LNCaP clone FGC (cell line): ENCODE results near the gene AIFM1.
"Not testable (repeated sequence)": the region's sequence is repeated elsewhere in the genome, so short reads cannot be mapped to it uniquely, and the experiment has no call there.

ENCODE experiments used
- DNase-seq: peaks from one replicate; pipeline ENCODE4 v3.0.0-alpha.2; 2011; ENCODE audit warnings: low read depth
- H3K4me3 ChIP-seq: 2 replicates; pipeline ENCODE4 v1.5.1; 2011; ENCODE audit warnings: mild to moderate bottlenecking, low read depth, low read length, control low read depth
- TF ChIP-seq, protein P1 (sequence below): IDR thresholded peaks from 2 replicates; pipeline ENCODE4 v1.5.1; 2012; ENCODE audit warnings: mild to moderate bottlenecking; ENCODE audit not compliant: control insufficient read depth, insufficient read depth; ENCODE audit errors: extremely low read depth

Gene AIFM1

DNA sequence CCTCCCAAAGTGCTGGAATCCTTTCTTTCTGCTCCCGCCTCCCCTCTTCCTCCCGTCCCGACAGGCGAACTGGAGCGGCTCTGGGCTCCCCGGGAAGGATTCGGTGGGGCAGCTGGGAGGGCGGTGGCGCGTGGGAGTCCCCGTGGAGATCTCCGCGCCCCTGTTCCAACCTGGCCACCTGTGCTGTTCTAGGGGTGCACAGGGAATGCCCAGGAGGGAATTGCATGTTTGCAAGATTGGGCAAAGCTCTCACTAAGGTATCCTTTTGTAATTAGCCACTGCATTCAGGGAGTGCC, 44.2 kb downstream of the AIFM1 start:
- no peak for DNase-seq
- TF ChIP-seq, protein P1, sequence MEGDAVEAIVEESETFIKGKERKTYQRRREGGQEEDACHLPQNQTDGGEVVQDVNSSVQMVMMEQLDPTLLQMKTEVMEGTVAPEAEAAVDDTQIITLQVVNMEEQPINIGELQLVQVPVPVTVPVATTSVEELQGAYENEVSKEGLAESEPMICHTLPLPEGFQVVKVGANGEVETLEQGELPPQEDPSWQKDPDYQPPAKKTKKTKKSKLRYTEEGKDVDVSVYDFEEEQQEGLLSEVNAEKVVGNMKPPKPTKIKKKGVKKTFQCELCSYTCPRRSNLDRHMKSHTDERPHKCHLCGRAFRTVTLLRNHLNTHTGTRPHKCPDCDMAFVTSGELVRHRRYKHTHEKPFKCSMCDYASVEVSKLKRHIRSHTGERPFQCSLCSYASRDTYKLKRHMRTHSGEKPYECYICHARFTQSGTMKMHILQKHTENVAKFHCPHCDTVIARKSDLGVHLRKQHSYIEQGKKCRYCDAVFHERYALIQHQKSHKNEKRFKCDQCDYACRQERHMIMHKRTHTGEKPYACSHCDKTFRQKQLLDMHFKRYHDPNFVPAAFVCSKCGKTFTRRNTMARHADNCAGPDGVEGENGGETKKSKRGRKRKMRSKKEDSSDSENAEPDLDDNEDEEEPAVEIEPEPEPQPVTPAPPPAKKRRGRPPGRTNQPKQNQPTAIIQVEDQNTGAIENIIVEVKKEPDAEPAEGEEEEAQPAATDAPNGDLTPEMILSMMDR, result no peak
- H3K4me3 ChIP-seq, result no peak overlapping the region

GRCh38 chrX:130120746-130121504, 44.7 kb downstream of the AIFM1 start:
- H3K4me3 ChIP-seq, result no peak overlapping the region
- no peak for DNase-seq
- TF ChIP-seq, protein P1, result no peak

GRCh38 chrX:130120321-130120731, 45.3 kb downstream of the AIFM1 start:
- DNase-seq, result no peak
- no peak overlapping the region for H3K4me3 ChIP-seq
- TF ChIP-seq, protein P1, result no peak

DNA sequence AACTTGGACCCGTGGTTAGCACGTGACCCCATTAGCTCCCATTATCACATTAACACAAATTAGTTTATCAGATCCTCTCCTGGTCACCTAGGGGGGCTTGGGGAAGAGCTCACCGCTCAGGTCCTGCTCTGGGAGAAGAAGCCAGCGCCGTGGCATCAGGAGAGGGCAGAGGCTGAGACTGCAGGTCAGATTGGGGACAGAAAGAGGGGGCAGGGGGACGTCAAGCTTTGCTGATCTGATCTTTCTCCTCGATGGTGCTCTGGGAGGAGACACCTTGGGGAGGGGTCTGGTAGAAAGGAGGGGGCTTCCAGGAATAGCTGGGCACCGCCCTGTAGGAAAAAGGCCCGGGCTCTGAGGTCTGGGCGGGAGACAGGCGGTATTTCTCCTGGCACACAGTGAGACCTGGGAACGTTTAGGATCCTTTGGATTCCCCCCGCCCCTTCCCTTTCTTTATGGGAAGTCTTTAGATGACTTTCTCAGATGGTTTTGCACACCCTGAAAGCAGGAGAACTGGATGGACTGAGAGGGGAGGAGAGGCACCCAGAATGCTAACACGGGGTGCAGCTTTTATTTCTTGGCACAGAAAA, 46.2 kb downstream of the AIFM1 start:
- no peak overlapping the region for H3K4me3 ChIP-seq
- TF ChIP-seq, protein P1, result no peak
- no peak for DNase-seq

DNA sequence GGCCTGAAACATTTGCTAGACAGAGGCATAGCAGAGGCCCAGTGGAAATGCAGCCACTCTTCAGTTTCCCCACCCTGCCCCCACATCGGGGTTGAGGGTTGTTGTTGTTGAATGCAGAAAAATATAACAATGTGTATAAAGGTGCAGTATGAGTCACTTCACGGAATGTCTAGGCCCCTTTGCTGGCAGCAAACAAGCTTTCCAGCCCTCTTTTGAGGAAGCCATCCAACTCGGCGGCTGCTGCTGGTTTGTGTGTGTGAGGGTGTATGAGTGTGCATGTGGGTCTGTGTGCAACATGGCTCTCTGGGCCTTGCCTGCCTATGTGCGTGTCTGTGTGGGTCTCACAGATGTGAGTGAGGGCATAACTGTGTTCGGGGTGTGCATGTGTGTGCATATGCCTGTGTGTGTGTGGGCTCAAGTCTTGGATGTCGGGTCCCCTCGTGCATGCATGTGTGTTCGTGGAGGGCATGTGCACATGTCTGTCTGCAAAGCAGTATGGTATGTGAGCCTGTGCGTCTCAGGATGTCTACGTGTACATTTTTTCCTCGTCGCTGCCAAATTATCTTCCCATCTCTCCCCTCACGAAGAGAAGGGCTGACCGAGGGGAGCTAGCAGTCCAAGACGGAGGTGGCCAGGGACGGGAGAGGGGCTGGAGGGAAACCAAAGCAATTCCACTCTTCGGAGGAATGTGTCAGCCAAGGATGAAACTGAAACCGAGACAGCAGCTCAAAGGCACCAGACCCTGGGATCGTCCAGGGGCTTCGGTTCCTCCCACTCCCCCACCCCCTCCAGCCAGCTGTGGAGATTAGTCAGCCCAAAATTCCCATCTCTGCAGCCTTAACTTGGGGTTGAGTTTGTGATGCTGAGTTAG, 47.0 kb downstream of the AIFM1 start:
- no peak for DNase-seq
- H3K4me3 ChIP-seq, result no peak overlapping the region
- TF ChIP-seq, protein P1, result no peak

DNA sequence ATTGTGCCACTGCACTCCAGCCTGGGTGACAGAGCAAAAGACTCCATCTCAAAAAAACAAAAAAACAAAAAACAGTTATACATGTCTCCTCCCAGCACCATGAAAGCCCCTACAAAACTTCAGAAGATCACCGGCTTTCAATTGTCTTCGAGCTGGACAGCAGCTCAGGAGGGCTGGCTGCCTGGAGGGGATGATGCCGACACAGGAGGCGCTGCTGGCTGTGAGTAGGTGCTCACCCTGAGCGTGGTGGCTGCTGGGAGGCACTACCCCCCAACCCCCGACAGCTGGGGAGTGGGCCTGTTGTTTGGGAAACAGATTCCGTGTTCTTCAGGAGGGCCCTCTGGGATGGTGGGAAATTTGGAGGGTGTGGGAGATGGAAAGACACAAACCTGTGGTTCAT, 48.5 kb downstream of the AIFM1 start:
- no peak overlapping the region for H3K4me3 ChIP-seq
- no peak for DNase-seq
- TF ChIP-seq, protein P1, result no peak

DNA sequence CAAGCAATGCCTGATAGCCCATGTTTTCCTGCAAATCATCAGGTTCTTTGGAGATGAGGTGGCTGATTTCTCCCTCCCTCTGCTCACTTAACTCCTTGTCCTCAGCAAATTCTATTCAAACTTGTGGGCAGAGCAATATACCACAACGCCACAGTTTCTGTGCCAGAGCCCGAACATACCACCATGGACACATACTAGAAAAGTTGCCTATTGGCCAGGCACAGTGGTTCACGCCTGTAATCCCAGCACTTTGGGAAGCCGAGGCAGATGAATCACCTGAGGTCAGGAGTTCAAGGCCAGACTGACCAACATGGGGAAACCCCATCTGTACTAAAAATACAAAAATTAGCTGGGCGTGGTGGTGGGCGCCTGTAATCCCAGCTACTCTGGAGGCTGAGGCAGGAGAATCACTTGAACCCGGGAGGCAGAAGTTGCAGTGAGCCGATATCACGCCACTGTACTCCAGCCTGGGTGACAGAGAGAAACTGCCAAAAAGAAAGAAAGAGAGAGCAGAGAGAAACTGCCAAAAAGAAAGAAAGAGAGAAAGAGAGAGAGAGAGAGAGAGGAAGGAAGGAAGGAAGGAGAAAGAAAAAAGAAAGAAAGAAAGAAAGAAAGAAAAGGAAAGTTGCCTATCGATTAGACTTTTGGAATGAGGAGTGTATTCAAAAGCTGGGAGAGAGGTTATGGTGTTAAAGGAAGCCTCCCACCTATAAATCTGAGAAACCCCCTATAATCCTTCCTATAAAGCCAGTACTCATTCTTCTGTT, 50.3 kb downstream of the AIFM1 start:
- not testable (repeated sequence) for H3K4me3 ChIP-seq, DNase-seq
